HG02840 (cell line): ENCODE results near the gene ARMC2.
A peak's percentile ranks its signal among the peaks of the same experiment; 100 is the strongest.
"Not testable (repeated sequence)": the region's sequence is repeated elsewhere in the genome, so short reads cannot be mapped to it uniquely, and the experiment has no call there.

Experiments used
- ATAC-seq: cut with Tn5 transposase; IDR thresholded peaks from one replicate; pipeline ENCODE4 v1.9.1; 2021; ENCODE audit warnings: mild to moderate bottlenecking, moderate library complexity, moderate number of reproducible peaks; ENCODE audit not compliant: unreplicated experiment, low FRiP score

ARMC2 gene

GRCh38 chr6:108848116-108848868, at the start of gene ARMC2:
Gene ARMC2, plus strand, starts transcription at chr6:108848422. Its CDS starts 5,846 bp downstream, at chr6:108854268.
- peak; percentile 94 for ATAC-seq

DNA sequence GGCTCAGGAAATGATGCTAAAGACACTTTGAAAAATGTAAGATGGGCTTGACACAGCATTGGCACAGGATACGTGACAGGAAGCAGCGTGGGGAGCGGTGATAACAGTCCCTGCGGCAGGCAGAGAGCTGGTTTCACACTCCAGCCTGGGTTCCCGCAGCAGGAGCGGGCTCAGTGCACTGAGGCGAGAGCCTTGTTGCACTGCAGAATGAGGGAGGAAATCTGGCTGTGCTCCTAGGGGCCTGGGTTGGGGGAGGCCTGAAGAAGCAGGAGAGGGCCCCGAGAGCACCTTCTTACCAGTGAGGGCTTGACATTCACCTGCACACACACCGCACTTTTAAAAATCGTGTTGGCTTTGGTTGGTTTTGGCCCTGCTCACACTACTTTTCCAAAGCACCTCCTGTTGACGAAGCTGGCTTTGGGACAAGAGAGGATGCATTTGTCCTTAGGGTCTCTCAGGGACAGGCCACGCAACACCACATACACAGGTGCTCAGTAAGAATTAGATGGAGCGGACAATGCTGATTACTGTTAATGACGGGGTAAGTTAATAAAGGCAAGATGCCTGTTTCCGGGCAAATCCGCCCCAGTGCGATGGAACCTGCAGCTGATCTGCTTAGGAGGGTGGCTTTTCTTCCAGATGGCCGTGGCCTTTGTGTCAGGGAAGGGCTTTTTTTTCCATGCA, 49.4 kb upstream of the ARMC2 start:
- ATAC-seq = no peak

DNA sequence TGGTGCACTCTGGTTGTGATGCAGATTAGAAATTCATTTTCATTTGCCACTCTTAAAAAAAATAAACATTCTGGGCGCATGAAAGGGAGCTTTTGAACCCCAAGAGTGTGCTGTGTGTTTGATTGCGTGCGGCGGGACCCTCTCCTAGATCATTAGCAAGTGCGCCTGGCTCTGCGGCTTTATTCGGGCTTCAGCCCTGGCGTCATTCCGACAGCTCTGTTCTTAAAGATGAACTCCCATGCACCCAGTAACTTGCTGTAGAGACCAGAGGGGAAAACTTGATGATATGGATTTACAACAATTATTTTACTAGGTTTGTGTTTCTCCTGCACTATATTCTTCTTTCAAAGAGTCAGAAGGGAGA, 48.9 kb upstream of the ARMC2 start:
- ATAC-seq = no peak

DNA sequence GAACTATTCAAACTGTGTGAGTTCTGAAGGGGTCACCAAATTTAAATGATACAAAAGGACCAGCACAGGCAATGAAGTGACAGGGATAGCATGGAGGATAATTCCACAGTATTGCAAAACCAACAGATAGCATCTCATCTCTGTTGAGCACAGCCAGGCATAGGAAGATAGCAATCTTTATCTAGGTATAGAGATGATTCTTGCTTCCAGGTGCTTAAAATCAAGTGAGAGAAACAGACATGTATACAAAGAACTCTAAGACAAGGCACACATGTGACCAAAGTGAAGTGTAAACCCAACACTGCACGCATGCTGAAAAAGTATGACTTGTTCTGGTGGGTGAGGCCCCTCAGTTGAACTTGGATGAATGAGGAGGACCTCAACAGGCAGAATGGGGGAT, 48.4 kb upstream of the ARMC2 start:
- no peak for ATAC-seq

GRCh38 chr6:108800427-108800864, 47.8 kb upstream of the ARMC2 start:
- ATAC-seq = no peak

GRCh38 chr6:108801366-108801765, 46.9 kb upstream of the ARMC2 start:
- no peak for ATAC-seq

DNA sequence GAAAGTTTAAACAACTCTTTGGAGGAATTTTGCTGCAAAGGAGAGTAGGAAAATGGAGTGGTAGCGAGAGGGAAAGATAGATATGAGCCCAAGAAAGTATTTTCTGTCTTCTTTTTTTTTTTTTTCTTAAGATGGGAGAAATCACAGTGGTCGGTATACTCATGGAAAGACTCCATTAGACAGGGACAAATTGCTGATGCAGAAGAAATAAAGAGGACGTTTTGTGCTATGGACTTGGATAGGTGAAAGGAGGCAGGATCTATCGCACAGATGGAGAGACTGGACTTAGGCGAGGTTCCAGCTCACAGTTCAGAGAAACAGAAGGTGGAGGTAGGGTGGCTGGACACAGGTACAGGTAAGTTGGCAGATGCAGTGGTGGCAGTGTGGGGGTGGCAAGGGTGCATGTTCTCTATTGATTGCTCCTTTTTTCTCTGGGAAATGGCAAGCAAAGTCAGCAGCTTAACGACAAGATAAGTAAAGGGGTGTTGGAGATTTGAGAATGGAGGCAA, 44.2 kb upstream of the ARMC2 start:
- ATAC-seq = no peak

GRCh38 chr6:108804956-108805355, 43.3 kb upstream of the ARMC2 start:
- no peak for ATAC-seq

DNA sequence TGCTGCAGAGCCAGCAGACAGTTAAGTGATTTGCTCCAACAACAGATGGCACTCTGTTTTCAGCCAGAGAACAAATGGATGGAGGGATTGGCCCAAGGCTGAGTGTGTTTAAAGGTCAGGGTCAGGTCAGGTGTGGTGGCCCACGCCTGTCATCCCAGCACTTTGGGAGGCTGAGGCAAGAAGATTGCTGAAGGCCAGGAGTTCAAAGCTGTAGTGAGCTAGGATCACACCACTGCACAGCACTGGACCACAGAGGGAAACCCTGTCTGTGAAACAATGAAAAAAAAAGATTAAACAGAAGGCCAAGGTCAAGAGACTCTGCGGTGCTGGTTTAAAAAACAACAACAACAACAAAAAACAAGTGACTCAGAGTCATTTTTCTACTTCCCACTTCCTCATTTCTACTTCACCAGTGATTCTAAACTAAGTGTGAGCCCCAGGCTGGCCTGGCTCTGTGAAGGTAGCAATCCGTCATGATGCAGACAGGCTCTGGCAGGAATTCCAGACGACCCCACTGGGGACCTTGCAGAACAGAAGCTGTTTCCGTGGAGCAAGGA, 42.5 kb upstream of the ARMC2 start:
- ATAC-seq = no peak

DNA sequence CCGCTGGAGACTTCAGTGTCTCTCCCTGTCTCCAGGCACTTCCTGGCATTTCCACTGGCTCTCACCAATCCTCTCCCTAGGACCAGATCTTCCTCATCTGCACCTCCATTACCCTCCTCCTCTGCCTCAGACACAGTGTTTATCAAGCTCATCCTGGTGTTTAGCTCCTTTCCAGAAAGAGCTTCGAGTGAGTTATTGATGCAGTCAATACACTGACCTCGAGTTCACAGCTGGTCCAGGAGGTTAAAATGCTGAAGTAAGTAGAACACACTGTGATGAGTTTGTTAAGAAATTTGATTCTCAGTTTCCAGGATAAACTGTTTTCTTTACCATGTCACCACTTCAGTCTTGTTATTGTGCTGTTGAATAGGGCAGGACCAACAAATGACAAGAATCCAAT, 42.1 kb upstream of the ARMC2 start:
- ATAC-seq = no peak

GRCh38 chr6:108806665-108807064, 41.6 kb upstream of the ARMC2 start:
- ATAC-seq = no peak

- no peak for ATAC-seq
These were observed 40.3 kb upstream of the ARMC2 start for GRCh38 chr6:108807928-108808327.

DNA sequence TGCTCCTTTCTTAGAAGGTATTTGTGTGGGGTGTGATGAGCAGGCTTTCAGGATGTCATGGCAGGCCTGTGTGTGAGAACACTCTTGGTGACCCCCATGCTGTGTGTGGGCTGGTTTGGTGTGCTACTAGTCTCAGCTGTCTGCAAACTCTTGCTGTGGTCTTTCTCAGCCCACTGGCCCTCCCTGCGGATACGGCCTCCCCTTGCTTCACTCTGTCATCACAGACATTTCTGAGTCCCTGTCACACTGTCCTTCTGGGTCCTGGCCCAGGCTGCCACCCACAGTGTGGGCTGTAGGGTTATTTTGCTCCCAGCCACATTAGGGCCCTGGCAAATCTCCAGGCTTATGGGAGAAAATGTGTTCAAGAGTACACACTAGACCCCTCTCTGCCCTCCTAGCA, 39.0 kb upstream of the ARMC2 start:
- ATAC-seq = no peak

GRCh38 chr6:108810057-108810643, 38.1 kb upstream of the ARMC2 start:
- ATAC-seq = no peak

DNA sequence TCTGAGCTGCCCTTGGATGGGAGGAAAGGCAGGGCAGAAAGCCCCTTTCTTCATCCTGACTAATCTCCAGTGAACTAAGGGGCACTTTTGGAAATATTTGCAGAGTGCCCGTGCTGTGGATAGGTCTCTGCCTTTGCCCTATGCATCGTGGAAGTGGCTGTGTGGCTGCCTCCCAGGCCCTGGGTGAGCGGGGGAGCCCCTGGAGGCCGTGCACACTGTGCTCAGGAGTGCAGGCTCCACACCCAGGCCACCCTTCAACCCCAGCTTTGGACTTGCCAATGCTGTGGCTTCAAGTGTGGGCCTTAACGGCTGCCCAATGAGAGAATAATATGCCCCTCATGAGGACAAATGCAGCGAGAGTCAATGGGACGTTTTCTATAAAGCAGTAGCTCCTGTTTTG, 36.7 kb upstream of the ARMC2 start:
- no peak for ATAC-seq

DNA sequence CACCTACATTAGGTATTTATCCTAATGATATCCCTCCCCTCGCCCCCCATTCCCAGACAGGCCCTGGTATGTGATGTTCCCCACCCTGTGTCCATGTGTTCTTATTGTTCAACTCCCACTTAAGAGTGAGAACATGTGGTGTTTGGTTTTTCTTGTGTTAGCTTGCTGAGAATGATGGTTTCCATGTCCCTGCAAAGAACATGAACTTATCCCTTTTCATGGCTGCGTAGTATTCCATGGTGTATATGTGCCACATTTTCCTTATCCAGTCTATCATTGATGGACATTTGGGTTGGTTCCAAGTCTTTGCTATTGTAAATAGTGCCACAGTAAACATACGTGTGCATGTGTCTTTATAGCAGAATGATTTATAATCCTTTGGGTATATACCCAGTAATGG, 35.0 kb upstream of the ARMC2 start:
- not testable (repeated sequence) for ATAC-seq

DNA sequence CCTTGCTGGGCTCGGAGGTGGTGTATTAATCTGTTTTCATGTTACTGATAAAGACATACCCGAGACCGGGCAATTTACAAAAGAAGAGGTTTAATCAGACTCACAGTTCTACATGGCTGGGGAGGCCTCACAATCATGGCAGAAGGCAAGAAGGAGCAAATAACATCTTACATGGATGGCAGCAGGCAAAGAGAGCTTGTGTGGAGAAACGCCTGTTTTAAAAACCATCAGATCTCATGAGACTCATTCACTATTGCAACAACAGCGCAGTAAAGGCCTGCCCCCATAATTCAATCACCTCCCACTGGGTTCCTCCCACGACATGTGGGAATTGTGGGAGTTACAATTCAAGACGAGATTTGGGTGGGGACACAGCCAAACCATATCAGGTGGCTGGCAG, 30.9 kb upstream of the ARMC2 start:
- not testable (repeated sequence) for ATAC-seq

- no peak for ATAC-seq
These were observed 28.2 kb upstream of the ARMC2 start for GRCh38 chr6:108820006-108820405.

- ATAC-seq = no peak
These were observed 25.8 kb upstream of the ARMC2 start for GRCh38 chr6:108822401-108822800.

GRCh38 chr6:108825326-108825725, 22.9 kb upstream of the ARMC2 start:
- no peak for ATAC-seq

- no peak for ATAC-seq
These were observed 17.1 kb upstream of the ARMC2 start for GRCh38 chr6:108831104-108831503.
